Adrenal gland (tissue), 5 donors: ENCODE results near the gene ENDOG.

Experiments used
- POLR2A ChIP-seq, 2 donors: fragments of 450-650 bp; IDR thresholded peaks; one replicate each; pipeline ENCODE4 v1.6.1; 2017; ENCODE audit warnings: antibody characterized with exemption in 2 of 2, mild to moderate bottlenecking in 2 of 2, moderate library complexity in 1 of 2
- TF ChIP-seq, protein P1 (sequence below), 6 experiments: fragments of 450-650 bp in 4 of 6; fragments of 200-600 bp in 2 of 6; sonication (generic) in 1 of 6; IDR thresholded peaks; 1 replicate in 5 of 6; 2 replicates in 1 of 6; pipeline versions ENCODE4 v1.5.1 to v1.8.0; 2016 to 2021; ENCODE audit warnings: antibody characterized with exemption in 6 of 6, mild to moderate bottlenecking in 2 of 6, moderate library complexity in 1 of 6
- donor health status: DM: no; HTN: no; CAD: no.

- TF ChIP-seq, protein P1, sequence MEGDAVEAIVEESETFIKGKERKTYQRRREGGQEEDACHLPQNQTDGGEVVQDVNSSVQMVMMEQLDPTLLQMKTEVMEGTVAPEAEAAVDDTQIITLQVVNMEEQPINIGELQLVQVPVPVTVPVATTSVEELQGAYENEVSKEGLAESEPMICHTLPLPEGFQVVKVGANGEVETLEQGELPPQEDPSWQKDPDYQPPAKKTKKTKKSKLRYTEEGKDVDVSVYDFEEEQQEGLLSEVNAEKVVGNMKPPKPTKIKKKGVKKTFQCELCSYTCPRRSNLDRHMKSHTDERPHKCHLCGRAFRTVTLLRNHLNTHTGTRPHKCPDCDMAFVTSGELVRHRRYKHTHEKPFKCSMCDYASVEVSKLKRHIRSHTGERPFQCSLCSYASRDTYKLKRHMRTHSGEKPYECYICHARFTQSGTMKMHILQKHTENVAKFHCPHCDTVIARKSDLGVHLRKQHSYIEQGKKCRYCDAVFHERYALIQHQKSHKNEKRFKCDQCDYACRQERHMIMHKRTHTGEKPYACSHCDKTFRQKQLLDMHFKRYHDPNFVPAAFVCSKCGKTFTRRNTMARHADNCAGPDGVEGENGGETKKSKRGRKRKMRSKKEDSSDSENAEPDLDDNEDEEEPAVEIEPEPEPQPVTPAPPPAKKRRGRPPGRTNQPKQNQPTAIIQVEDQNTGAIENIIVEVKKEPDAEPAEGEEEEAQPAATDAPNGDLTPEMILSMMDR (IDR thresholded peaks at IDR 0.05), result no peak
- TF ChIP-seq POLR2A (IDR thresholded peaks at IDR 0.05), result no peak
Observed at GRCh38 chr9:128810873-128811272, 7.4 kb upstream of the ENDOG start.
